Measurements from ENCODE around the gene TRIM5.

- no peak for TF ChIP-seq POLR2A (IDR thresholded peaks at IDR 0.05)
- TF ChIP-seq, protein P1, sequence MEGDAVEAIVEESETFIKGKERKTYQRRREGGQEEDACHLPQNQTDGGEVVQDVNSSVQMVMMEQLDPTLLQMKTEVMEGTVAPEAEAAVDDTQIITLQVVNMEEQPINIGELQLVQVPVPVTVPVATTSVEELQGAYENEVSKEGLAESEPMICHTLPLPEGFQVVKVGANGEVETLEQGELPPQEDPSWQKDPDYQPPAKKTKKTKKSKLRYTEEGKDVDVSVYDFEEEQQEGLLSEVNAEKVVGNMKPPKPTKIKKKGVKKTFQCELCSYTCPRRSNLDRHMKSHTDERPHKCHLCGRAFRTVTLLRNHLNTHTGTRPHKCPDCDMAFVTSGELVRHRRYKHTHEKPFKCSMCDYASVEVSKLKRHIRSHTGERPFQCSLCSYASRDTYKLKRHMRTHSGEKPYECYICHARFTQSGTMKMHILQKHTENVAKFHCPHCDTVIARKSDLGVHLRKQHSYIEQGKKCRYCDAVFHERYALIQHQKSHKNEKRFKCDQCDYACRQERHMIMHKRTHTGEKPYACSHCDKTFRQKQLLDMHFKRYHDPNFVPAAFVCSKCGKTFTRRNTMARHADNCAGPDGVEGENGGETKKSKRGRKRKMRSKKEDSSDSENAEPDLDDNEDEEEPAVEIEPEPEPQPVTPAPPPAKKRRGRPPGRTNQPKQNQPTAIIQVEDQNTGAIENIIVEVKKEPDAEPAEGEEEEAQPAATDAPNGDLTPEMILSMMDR (IDR thresholded peaks at IDR 0.05): no peak
These were observed 27.6 kb upstream of the TRIM5 start for GRCh38 chr11:5712507-5712906.
